GM10248 (cell line): ENCODE results near the gene OLFM2.

Experiments
- CTCF ChIA-PET: fragments of 300-600 bp; sonication (Branson Sonifier 250); formaldehyde crosslinking; extraction: SDS; loops from one replicate; lab custom pipeline; 2021; ENCODE audit warnings: antibody characterized with exemption; lab: Yijun Ruan, JAX
- POLR2A ChIA-PET: fragments of 350-650 bp; sonication (Branson Sonifier 250); formaldehyde crosslinking; extraction: SDS; loops from one replicate; lab custom pipeline; 2020; ENCODE audit warnings: antibody characterized with exemption; lab: Yijun Ruan, JAX
- DNase-seq: peaks from one replicate; pipeline ENCODE4 v3.0.0; 2012; ENCODE audit errors: extremely low spot score
- TF ChIP-seq, protein P1 (sequence below): IDR thresholded peaks from 2 replicates; pipeline ENCODE4 v1.5.1; 2012; ENCODE audit warnings: mild to moderate bottlenecking, low read depth; ENCODE audit errors: extremely low read depth, missing control alignments, control extremely low read depth

OLFM2 gene

DNA sequence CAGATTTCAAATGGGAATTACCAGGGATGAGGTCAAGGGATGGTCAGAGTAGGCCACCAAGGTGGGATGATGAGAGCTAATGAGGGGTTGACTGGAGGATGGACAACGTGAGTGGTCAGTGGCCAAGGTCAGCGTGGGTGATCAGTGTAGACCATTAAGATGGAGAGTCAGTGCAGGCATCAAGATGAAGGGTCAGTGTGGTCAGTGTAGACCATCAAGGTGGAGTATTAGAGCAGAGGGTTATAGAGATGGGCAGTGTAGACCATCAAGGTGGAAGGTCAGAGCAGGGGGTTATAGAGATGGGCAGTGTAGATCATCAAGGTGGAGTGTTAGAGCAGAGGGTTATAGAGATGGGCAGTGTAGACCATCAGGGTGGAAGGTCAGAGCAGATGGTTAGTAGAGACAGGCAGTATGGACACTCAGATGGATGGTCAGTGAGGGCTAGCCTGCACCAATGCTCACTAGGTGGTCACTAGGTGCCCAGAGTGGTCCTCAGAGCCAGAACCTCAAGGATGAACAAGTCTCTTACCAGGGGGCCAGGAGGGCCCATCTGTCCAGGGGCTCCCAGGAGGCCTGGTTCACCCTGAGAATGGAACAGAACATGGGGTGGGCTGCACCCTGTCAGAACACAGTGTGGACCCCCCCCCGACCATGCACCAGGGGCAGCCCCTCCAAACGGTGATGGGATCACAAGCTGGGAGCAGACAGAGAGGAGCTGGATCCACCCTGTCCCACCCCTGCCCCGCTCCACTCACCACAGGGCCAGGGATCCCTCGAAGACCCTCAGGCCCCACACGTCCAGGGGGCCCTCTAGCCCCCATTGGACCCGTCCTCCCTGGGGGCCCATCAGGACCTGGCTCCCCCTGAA, 32.7 kb upstream of the OLFM2 start:
- ChIA-PET POLR2A (no interaction called here), CTCF (no interaction called here)
- TF ChIP-seq, protein P1, sequence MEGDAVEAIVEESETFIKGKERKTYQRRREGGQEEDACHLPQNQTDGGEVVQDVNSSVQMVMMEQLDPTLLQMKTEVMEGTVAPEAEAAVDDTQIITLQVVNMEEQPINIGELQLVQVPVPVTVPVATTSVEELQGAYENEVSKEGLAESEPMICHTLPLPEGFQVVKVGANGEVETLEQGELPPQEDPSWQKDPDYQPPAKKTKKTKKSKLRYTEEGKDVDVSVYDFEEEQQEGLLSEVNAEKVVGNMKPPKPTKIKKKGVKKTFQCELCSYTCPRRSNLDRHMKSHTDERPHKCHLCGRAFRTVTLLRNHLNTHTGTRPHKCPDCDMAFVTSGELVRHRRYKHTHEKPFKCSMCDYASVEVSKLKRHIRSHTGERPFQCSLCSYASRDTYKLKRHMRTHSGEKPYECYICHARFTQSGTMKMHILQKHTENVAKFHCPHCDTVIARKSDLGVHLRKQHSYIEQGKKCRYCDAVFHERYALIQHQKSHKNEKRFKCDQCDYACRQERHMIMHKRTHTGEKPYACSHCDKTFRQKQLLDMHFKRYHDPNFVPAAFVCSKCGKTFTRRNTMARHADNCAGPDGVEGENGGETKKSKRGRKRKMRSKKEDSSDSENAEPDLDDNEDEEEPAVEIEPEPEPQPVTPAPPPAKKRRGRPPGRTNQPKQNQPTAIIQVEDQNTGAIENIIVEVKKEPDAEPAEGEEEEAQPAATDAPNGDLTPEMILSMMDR, result no peak
- no peak for DNase-seq

GRCh38 chr19:9967326-9967725, 31.0 kb upstream of the OLFM2 start:
- ChIA-PET POLR2A (no interaction called here), CTCF (interaction anchor here (1.1 kb wide), 1 partner anchor 33 kb away, joined by 3 read pairs; no protein-coding TSS in a partner anchor)
- TF ChIP-seq, protein P1, result no peak
- DNase-seq, result no peak

GRCh38 chr19:9966448-9966847, 30.1 kb upstream of the OLFM2 start:
- ChIA-PET POLR2A (no interaction called here), CTCF (no interaction called here)
- no peak for DNase-seq
- TF ChIP-seq, protein P1, result no peak

GRCh38 chr19:9966024-9966423, 29.7 kb upstream of the OLFM2 start:
- TF ChIP-seq, protein P1, result no peak
- ChIA-PET POLR2A (no interaction called here), CTCF (interaction anchor here (1.3 kb wide), 1 partner anchor 34 kb away, joined by 3 read pairs; no protein-coding TSS in a partner anchor)
- DNase-seq, result no peak

GRCh38 chr19:9962623-9963290, 26.4 kb upstream of the OLFM2 start:
- ChIA-PET POLR2A (no interaction called here), CTCF (interaction anchor here (1.0 to 1.7 kb wide), 3 partner anchors 10 to 65 kb away, joined by 3 to 5 read pairs (median 5); no protein-coding TSS in a partner anchor)
- DNase-seq, result no peak
- TF ChIP-seq, protein P1, result no peak

DNA sequence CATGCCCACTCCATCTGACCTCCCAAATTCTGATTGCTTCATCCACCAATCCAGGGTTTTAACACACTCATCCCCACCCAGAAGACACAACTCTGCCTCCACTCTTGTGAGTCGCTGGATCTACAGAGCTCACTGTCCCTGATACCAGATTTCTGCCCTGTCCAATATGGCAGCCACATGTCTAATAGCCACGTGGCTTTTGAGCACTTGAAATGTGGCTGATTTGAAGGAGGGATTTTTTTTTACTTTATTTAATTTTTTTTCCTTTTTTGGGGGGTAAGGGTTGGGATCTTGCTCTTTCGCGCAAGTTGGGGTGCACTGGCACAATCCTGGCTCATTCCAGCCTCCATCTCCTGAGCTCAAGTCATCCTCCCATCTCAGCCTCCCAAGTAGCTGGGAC, 24.8 kb upstream of the OLFM2 start:
- no peak for DNase-seq
- TF ChIP-seq, protein P1, result no peak
- CTCF ChIA-PET, result no interaction called here
- POLR2A ChIA-PET, result no interaction called here
